ENCODE results near the gene SMU1. TPM values are rescaled to one million over a fixed set of nuclear protein-coding genes. Genes with fewer than 3 reads are reported as not detected.

Gene SMU1
- total RNA-seq, 1 experiment from 2014 or later: 30.5 TPM

DNA sequence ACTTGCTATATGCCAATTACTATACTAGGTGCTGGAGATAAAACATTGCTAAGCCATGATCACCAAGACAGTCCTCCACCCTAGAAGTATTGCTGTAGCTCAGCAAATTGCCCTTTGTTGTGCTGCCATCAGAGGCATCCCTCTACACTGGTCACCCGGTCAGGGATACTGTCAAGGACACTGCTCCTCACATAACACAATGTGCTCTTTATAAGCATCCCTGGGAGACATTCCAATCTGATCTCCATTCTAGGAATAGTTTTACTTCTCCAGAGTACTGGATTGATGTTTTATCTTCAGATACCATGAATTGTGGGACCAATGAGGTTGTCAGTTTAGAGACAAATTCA is 61.8 kb downstream of the SMU1 start:
- intact Hi-C loops (cut with micrococcal nuclease): no loop called here
- CTCF ChIA-PET: no interaction called here
- H3K79me2 ChIP-seq (ENCODE audit: insufficient read depth, low read length): peaks cover 13% of the 10 kb centered on the region
- no peaks in the 10 kb centered on the region for H3K9me3 ChIP-seq (ENCODE audit: control insufficient read depth in 1 of 2, insufficient read depth in 1 of 2, low read depth in 1 of 2, low read length in 2 of 2)
- POLR2A ChIA-PET: interaction anchor here (8.1 kb wide), 1 partner anchor 11 kb away, joined by 58 read pairs; the partner anchor contains the start of gene DNAJA1
- H3K9ac ChIP-seq (ENCODE audit: low read length): no peak overlapping the region
- H3K4me3 ChIP-seq (replicated peaks in 1 of 2; ENCODE audit: low read depth in 1 of 2, low read length in 2 of 2): no peak overlapping the region
- H2AFZ ChIP-seq (ENCODE audit: low read depth, low read length, poor library complexity, severe bottlenecking): no peak overlapping the region
- H3K4me1 ChIP-seq (ENCODE audit: control insufficient read depth in 1 of 2, insufficient read depth in 2 of 2, low read length in 2 of 2): no peaks in the 10 kb centered on the region
- no peak overlapping the region for H3K27ac ChIP-seq (ENCODE audit: low read depth, low read length)
- 0 out of 4 replicates have a peak, but pooled peaks cover 0 to 2% of the 10 kb centered on the region in 2 experiments for H3K36me3 ChIP-seq (ENCODE audit: control insufficient read depth in 1 of 2, insufficient read depth in 2 of 2, low read length in 2 of 2)
- no peak for DNase-seq (ENCODE audit: low read depth, low spot score)
- TF ChIP-seq JUND (IDR thresholded peaks at IDR 0.05) (no peak), SP1 (IDR thresholded peaks at IDR 0.05; ENCODE audit: low read depth) (no peak), RAD21 (IDR thresholded peaks at IDR 0.05; ENCODE audit: low read depth) (no peak), ZFX (IDR thresholded peaks at IDR 0.05) (no peak), FOSL1 (IDR thresholded peaks at IDR 0.05; ENCODE audit: low read depth) (no peak), POLR2A (IDR thresholded peaks at IDR 0.05; ENCODE audit: borderline replicate concordance, extremely low read depth, insufficient read depth, insufficient read length) (no peak), ZNF274 (IDR thresholded peaks at IDR 0.05; ENCODE audit: low read depth, low read length) (no peak), ELF1 (IDR thresholded peaks at IDR 0.05; ENCODE audit: borderline replicate concordance, low read depth) (no peak), EGR1 (IDR thresholded peaks at IDR 0.05; ENCODE audit: low read depth) (no peak), YY1 (IDR thresholded peaks at IDR 0.05; ENCODE audit: extremely low read depth, insufficient replicate concordance, low read depth, low read length) (no peak)
- TF ChIP-seq, protein P1, sequence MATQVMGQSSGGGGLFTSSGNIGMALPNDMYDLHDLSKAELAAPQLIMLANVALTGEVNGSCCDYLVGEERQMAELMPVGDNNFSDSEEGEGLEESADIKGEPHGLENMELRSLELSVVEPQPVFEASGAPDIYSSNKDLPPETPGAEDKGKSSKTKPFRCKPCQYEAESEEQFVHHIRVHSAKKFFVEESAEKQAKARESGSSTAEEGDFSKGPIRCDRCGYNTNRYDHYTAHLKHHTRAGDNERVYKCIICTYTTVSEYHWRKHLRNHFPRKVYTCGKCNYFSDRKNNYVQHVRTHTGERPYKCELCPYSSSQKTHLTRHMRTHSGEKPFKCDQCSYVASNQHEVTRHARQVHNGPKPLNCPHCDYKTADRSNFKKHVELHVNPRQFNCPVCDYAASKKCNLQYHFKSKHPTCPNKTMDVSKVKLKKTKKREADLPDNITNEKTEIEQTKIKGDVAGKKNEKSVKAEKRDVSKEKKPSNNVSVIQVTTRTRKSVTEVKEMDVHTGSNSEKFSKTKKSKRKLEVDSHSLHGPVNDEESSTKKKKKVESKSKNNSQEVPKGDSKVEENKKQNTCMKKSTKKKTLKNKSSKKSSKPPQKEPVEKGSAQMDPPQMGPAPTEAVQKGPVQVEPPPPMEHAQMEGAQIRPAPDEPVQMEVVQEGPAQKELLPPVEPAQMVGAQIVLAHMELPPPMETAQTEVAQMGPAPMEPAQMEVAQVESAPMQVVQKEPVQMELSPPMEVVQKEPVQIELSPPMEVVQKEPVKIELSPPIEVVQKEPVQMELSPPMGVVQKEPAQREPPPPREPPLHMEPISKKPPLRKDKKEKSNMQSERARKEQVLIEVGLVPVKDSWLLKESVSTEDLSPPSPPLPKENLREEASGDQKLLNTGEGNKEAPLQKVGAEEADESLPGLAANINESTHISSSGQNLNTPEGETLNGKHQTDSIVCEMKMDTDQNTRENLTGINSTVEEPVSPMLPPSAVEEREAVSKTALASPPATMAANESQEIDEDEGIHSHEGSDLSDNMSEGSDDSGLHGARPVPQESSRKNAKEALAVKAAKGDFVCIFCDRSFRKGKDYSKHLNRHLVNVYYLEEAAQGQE (IDR thresholded peaks at IDR 0.05; ENCODE audit: low read depth): no peak
- TF ChIP-seq, protein P2, sequence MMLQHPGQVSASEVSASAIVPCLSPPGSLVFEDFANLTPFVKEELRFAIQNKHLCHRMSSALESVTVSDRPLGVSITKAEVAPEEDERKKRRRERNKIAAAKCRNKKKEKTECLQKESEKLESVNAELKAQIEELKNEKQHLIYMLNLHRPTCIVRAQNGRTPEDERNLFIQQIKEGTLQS (IDR thresholded peaks at IDR 0.05): no peak
- no peak overlapping the region for H3K4me2 ChIP-seq (ENCODE audit: low read length)
- no peaks in the 10 kb centered on the region for H3K9me2 ChIP-seq (ENCODE audit: insufficient read depth)
- RAD21 ChIA-PET (ENCODE audit: low non-redundant PET in 1 of 2, low total read pairs in 2 of 2, uncharacterized antibody in 2 of 2, unreplicated experiment in 2 of 2): no interaction called here
- no peak for ATAC-seq
- no peaks in the 10 kb centered on the region for H3K27me3 ChIP-seq (ENCODE audit: insufficient read depth, low read length)
- H4K20me1 ChIP-seq (ENCODE audit: insufficient read depth): peaks cover 7% of the 10 kb centered on the region; the same call in 1 of the 2 replicates
- no TSS peak for BruUV-seq (replicated peaks)

Measured in HCT116 (cell line).